GM18951 (cell line): ENCODE data around the gene CBR1.

ENCODE experiments used
- POLR2A ChIP-seq: IDR thresholded peaks from 4 replicates; pipeline ENCODE4 v1.6.1; 2011; ENCODE audit warnings: mild to moderate bottlenecking; ENCODE audit not compliant: insufficient read length, insufficient read depth; ENCODE audit errors: extremely low read depth
- in situ Hi-C: fragments of 300-500 bp; cut with MboI; formaldehyde crosslinking; loops from one replicate; pipeline ENCODE4 v1.12.0; 2022; ENCODE audit warnings: low sequenced_read_pairs, mixed read lengths, inconsistent platforms; ENCODE audit not compliant: unreplicated experiment

Gene CBR1

DNA sequence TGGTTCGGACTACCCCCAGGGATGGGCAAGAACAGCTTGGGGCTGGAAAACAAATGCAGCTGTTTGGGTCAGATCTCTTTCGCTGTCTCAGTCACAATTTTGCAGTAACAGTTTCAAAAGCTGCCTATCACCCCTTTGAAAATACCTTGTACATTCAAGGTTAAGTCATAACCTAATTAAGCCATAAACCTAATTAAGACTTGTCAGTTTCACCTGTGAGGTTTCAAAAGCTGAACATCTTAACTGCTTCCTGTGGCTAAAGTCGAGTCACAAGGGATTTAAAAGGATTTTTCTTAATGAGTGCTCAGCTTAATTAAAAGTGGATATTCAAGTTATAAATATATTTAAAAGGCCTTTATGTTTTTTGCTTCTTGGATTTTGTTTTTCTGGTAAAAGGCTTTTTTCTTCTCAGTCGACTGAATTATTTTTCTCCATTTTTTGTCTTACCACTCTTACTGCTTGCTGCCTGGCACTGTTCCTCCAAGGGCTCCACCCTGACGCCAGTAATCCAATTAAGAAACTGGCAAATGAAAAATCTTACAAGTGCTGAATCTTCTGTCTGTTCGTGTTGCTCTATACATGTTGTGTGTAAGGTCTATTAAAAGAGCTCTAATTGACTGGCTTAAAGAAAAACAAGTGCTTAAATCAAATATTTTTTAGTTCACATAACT lies 31.3 kb downstream of the CBR1 start:
- in situ Hi-C loops, result no loop called here
- TF ChIP-seq POLR2A, result no peak

GRCh38 chr21:36103434-36103833 lies 33.6 kb downstream of the CBR1 start:
- in situ Hi-C loops, result no loop called here
- TF ChIP-seq POLR2A, result no peak

GRCh38 chr21:36104317-36105300 lies 34.8 kb downstream of the CBR1 start:
- in situ Hi-C loops, result no loop called here

GRCh38 chr21:36105327-36105842 lies 35.6 kb downstream of the CBR1 start:
- in situ Hi-C loops, result no loop called here
- TF ChIP-seq POLR2A, result no peak

More at GRCh38 chr21:36104317-36105300, 34.8 kb downstream of the CBR1 start:
- no peak for TF ChIP-seq POLR2A

DNA sequence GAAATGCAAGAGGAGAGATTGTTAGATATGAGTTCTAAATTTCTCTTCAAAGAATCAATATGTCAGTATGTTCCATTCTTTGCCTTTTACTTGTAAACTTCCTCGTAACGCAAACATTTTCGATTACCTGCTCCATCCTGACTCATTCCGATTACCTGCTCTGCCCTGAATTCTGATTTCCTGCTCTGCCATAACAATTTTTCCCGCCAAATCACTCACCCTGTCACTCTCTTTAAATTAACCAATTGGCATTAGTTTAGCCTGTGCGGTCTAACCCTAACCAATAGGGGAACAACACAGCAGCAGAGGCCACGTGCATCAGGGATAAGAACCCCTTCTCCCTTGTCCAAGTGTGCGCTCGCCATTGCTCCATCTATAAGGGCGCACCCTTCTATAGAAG lies 40.0 kb downstream of the CBR1 start:
- no peak for TF ChIP-seq POLR2A
- in situ Hi-C loops, result no loop called here

DNA sequence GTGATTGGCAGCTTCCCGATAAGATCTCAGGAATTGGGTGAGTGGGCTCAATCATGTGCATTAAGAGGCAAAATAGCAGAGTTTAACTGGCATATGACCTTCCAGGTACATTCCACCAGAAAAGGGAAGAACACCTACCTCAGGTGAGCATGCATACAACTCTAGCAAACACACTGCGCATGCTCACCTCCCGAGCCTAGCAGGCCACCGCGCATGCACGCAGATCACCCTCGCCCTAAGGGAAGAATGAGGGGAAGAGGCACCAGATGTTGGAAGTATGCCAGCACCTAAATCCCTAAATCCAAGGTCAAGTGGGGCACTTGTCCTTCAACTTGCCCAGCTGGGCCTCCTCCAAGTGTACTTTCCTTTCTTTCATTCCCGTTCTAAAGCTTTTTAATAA lies 41.4 kb downstream of the CBR1 start:
- no peak for TF ChIP-seq POLR2A
- in situ Hi-C loops, result no loop called here

- in situ Hi-C loops, result no loop called here
- no peak for TF ChIP-seq POLR2A
Measured at GRCh38 chr21:36113647-36114428, 44.0 kb downstream of the CBR1 start.

DNA sequence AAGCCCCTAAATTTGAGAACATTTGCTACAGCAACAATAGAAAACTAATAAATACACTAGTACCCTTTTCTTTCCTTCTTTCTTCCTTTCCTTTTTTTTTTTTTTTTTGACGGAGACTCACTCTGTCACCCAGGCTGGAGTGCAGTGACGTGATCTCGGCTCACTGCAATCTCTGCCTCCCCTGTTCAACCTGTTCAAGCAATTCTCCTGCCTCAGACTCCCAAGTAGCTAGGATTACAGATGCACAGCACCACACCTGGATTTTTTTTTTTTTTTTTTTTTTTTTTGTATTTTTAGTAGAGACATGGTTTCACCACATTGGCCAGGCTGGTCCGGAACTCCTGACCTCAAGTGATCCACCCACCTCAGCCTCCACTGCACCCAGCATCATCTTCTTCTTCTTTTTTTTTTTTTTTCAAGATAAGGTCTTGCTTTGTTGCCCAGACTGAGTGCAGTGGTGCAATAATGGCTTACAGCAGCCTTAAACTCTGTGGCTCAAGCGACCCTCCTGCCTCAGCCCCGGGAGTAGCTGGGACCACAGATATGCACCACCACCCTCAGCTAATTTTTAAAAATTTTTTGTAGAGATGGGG lies 45.4 kb downstream of the CBR1 start:
- in situ Hi-C loops, result no loop called here
- TF ChIP-seq POLR2A, result no peak

- in situ Hi-C loops, result no loop called here
- no peak for TF ChIP-seq POLR2A
Measured at GRCh38 chr21:36117286-36117741, 47.5 kb downstream of the CBR1 start.

GRCh38 chr21:36120304-36120888 lies 50.6 kb downstream of the CBR1 start:
- in situ Hi-C loops, result no loop called here
- TF ChIP-seq POLR2A, result no peak
